GM18526 (cell line): ENCODE results near the gene ETFDH.

Experiments
- POLR2A ChIP-seq: IDR thresholded peaks from 3 replicates; pipeline ENCODE4 v1.6.1; 2011; ENCODE audit not compliant: insufficient read length; ENCODE audit errors: extremely low read depth

Gene ETFDH

GRCh38 chr4:158670975-158671664 lies 976 bp upstream of the ETFDH start:
- peak; percentile 33 for TF ChIP-seq POLR2A

DNA sequence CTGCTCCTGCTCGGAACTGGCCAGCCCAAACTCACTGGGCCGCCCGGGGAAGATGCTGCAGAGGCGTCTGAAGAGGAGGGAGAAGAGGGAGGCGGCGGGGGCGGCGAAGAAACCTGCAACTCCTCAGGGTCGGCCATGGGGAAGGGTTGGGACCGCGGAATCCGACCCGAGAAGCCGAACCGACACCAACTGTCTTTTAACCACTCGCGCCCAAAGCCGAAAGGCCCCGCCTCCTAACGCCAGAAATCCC lies 506 bp upstream of the ETFDH start, which contains the start of gene C4orf46:
Gene C4orf46, minus strand, starts transcription at position 223 of the 250 bp plus-strand sequence. Its CDS starts 86 bp downstream, at position 137.
- TF ChIP-seq POLR2A, result no peak

DNA sequence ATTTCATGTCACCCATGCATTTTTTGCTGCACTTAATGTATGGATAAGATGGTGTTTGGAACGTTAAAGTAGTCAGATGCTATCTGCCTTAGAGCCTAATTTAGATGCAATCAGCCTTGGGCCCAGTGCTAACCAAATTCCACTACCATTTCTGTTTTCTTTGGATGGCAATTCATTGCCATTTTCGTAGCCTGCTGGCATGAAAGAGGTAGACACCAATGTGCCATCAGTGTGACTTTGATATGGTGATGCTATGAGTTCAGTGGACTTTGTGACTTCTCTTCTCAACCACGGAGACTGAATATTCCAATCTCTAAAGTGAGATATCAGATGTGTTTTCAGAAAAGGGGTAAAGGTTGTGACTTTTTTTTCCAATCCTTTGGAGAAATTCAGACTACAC lies 1.5 kb downstream of the ETFDH start:
- no peak for TF ChIP-seq POLR2A

GRCh38 chr4:158676076-158676475 lies 4.0 kb downstream of the ETFDH start:
- no peak for TF ChIP-seq POLR2A

DNA sequence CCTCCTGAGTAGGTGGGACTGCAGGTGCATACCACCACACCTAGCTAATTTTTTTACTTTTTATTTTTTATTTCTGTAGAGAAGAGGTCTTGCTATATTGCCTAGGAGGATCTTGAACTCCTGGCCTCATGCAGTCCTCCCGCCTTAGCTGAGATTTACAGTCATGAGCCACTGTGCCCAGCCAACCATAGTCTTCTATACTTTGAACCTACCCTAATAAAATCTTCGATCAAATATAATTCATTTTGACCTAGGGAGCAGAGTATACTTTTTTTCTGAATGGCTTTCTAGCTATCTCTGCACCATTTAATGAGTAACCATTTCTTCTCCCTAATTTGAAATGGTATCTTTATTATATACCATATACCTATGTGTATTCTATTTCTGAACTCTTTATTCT lies 6.7 kb downstream of the ETFDH start:
- no peak for TF ChIP-seq POLR2A

- no peak for TF ChIP-seq POLR2A
Observed at GRCh38 chr4:158681629-158682028, 9.5 kb downstream of the ETFDH start.

GRCh38 chr4:158682066-158682465 lies 10.0 kb downstream of the ETFDH start:
- TF ChIP-seq POLR2A, result no peak

- no peak for TF ChIP-seq POLR2A
Observed at GRCh38 chr4:158688813-158689212, 16.7 kb downstream of the ETFDH start.

DNA sequence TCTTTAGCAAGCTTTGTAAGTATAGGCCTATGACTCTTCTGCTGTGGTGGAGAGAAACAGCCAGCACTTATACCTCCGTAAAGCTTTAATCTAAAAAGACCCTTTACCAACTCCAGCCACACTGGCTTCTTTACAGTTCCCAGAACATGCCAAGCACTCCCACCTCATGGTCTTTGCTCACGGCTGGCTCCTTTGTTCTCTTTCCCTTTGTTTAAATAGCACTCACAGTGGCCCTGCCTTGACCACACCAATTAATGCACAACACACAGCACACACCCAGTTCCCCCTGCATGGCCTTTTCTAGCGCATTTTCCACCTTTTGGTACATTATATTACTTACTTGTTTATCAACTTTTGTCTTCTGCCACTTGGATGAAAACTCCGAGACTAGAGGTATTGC lies 32.2 kb downstream of the ETFDH start:
- TF ChIP-seq POLR2A, result no peak

DNA sequence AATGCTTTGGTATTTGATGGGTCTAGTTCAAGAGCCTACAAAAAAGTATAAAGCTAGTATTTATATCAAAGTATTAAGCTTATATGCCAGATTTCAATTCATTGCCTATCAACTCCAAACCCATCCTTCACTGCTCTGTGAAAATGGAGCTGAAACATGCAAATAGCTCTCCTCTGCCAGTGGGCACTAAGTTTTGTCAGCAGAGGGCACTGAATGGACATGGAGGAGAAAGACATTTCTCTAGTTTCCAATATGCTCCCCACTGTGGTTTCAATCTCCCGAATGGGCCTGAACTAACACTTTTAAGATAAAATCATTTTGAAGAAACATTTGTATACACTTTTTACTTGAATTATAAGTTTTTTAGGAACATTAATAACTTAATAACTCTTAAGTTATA lies 38.7 kb downstream of the ETFDH start:
- TF ChIP-seq POLR2A, result no peak

DNA sequence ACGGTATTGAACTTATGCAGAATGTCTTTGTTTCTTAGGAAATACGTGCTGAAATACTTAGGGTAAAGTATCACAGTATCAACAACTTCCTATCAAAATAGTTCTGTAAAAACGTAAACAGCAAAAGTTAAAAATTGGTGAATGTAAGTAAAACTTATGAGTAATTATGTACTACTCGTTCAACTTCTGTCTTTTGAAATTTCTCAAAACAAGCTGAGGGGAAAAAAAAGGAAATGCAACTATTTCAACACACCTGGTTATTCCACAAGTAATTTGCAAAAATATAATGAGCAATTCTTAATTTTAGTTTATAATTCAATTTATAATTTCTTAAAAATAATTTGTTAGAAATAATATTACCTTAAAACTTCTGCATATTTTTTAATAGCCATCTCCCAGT lies 42.8 kb downstream of the ETFDH start:
- no peak for TF ChIP-seq POLR2A

DNA sequence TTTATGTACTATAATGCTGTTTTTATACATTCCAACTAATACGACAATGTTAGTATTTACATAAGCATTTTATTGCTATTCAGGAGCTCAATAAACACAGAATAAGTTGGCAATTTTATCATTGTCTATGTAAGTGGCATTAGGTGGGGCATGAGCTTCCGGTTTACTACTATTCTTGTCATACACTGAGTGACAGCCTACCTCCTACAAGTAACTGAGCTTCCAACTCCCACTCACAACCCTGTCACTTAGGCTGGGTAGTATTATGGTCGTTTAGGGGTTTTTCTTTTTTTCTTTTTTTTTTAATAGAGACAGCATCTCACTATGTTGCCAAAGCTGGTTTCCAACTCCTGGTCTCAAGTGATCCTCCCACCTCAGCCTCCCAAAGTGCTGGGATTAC lies 43.7 kb downstream of the ETFDH start:
- TF ChIP-seq POLR2A, result no peak

DNA sequence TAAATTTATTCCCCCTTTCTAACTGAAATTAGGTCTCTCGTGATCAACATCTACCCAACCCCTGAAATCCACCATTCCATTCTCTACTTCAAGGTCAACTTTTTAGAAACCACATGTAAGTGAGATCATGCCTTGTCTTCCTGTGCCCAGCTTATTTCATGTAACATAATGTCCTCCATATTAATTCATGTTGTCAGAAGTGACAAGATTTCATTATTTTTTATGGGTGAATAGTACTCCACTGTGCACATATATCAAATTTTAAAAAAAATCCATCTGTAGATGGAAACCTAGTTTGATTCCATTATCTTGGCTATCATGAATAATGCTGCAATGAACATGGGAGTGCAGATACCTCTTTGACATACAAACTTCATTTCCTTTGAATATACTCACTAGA lies 49.6 kb downstream of the ETFDH start:
- no peak for TF ChIP-seq POLR2A

DNA sequence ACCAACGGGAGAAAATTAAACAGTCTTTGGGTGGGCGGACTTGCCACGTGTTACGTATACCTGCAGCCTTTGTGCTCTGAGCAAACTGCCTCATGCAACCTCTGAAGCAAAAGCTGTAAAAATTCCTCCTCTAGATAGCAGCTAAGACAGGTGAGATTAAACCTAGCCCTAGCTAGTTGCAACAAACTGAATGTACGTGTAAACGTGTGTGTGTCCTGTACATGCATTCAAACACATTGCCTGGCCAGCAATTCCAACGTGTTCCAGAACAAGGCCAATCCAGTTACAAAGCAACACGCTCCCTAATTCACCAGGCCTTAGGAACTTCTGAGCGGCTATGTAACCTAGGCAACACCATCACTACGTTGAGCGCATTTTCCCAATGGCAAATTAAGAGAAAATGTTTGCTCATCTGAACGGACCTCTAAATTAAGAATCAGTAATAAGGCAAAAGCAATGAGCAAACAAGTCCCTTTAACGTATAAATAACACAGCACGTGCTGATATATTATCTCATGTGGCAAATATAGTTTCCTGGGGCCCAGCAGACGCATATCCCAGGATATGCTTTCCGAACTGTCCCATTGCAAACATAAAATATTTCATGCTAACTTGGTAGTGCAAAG lies 50.3 kb downstream of the ETFDH start:
- TF ChIP-seq POLR2A, result no peak

- peak; percentile 89 for TF ChIP-seq POLR2A
Observed at GRCh38 chr4:158722917-158723793, 51.1 kb downstream of the ETFDH start, which contains the start of gene PPID. Gene PPID (minus strand): TSS chr4:158723396. CDS start chr4:158723288, 108 bp downstream.

DNA sequence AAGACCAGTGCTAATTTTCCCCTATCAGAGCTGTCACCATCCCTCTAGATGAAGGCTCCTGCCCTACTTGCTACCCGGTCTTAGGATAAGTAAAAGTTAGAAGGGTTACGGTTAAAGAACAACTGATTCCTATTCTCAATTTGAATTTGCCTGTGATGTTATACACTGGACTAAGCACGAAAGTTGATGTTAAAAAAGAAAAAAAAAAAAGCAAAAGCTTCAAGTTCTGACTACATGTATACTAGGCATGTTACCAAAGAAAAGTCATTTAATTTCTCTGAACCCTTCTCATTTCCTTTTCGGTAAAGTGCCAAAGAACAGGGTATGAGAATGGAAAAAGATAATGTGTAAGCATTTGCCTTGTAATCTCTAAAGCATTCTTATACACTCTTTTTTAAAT lies 52.5 kb downstream of the ETFDH start:
- TF ChIP-seq POLR2A, result no peak
